HCT116 (cell line): ENCODE data around the gene ACR.

ENCODE experiments used
- EZH2 ChIP-seq: fragments of 200-600 bp; sonication (generic); IDR thresholded peaks from 2 replicates; pipeline ENCODE4 v1.6.1; 2017; ENCODE audit warnings: antibody characterized with exemption, mixed run types
- FOSL1 ChIP-seq: IDR thresholded peaks from 2 replicates; pipeline ENCODE4 v1.6.1; 2012; ENCODE audit warnings: low read depth
- POLR2A ChIP-seq: IDR thresholded peaks from 2 replicates; pipeline ENCODE4 v1.7.0; 2011; ENCODE audit warnings: borderline replicate concordance; ENCODE audit not compliant: insufficient read depth, insufficient read length; ENCODE audit errors: extremely low read depth
- POLR2AphosphoS5 ChIP-seq: IDR thresholded peaks from 2 replicates; pipeline ENCODE4 v1.6.1; 2011; ENCODE audit warnings: mild to moderate bottlenecking, low read depth, low read length, moderate library complexity
- SP1 ChIP-seq: IDR thresholded peaks from 2 replicates; pipeline ENCODE4 v1.6.1; 2012; ENCODE audit warnings: low read depth
- TF ChIP-seq, protein P1 (sequence below), 3 experiments: fragments of 200-600 bp in 1 of 3; sonication (generic) in 1 of 3; IDR thresholded peaks in 2 of 3; conservative IDR thresholded peaks in 1 of 3; 2 replicates each; pipeline ENCODE4 v1.5.1; 2012 to 2017; ENCODE audit warnings: low read depth in 2 of 3, low read length in 2 of 3, antibody characterized with exemption in 1 of 3, borderline replicate concordance in 1 of 3, control low read depth in 1 of 3, mild to moderate bottlenecking in 1 of 3, mixed read lengths in 1 of 3, mixed run types in 1 of 3, moderate library complexity in 1 of 3; ENCODE audit not compliant: insufficient read depth in 1 of 3

DNA sequence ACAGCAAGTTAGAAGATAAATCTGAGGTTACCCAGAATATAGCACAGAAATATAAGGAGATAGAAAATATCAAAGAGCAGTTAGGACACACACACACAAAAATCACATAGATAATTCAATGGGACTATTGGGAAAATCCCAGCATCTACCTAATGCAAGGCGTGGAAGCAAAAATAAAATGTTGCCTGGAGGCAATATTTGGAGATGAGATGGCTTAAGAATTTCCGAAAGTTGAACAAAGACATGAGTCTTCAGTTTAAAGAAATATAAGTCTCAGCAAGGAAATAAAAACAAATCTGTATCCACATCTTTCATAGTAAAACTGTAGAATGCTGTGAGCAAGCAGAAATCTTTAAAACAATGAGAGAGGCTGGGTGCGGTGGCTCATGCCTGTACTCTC, 29.5 kb upstream of the ACR start:
- TF ChIP-seq SP1 (no peak), POLR2AphosphoS5 (no peak), POLR2A (no peak), EZH2 (no peak), FOSL1 (no peak)
- TF ChIP-seq, protein P1, sequence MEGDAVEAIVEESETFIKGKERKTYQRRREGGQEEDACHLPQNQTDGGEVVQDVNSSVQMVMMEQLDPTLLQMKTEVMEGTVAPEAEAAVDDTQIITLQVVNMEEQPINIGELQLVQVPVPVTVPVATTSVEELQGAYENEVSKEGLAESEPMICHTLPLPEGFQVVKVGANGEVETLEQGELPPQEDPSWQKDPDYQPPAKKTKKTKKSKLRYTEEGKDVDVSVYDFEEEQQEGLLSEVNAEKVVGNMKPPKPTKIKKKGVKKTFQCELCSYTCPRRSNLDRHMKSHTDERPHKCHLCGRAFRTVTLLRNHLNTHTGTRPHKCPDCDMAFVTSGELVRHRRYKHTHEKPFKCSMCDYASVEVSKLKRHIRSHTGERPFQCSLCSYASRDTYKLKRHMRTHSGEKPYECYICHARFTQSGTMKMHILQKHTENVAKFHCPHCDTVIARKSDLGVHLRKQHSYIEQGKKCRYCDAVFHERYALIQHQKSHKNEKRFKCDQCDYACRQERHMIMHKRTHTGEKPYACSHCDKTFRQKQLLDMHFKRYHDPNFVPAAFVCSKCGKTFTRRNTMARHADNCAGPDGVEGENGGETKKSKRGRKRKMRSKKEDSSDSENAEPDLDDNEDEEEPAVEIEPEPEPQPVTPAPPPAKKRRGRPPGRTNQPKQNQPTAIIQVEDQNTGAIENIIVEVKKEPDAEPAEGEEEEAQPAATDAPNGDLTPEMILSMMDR (IDR thresholded peaks at IDR 0.05 in 2 of 3, conservative IDR thresholded peaks at IDR 0.05 in 1 of 3; ENCODE audit: borderline replicate concordance in 1 of 3, insufficient read depth in 1 of 3, low read depth in 2 of 3, low read length in 2 of 3), result no peak
